Measurements from ENCODE around the gene SLC37A4. TPM values are rescaled to one million over a fixed set of nuclear protein-coding genes. Genes with fewer than 3 reads are reported as not detected.

SLC37A4 gene
- total and polyA plus RNA-seq, 2 of the 13 experiments (the other 11 are each of a cell fraction or from before 2014, with no cell fraction given): 43.0 to 56.1 TPM

GRCh38 chr11:119025978-119026766 lies 4.5 kb downstream of the SLC37A4 start (continued):
- TF ChIP-seq ZNF207 (IDR thresholded peaks at IDR 0.05; ENCODE audit: borderline replicate concordance) (no peak), AKAP8 (CRISPR knock-in tag; IDR thresholded peaks at IDR 0.05) (no peak), DNMT1 (CRISPR knock-in tag; IDR thresholded peaks at IDR 0.05) (no peak), ZMYM4 (CRISPR knock-in tag; IDR thresholded peaks at IDR 0.05) (peak; percentile 46), ZFX (CRISPR knock-in tag; IDR thresholded peaks at IDR 0.05; ENCODE audit: low read depth) (peak; percentile 66), ZNF878 (CRISPR knock-in tag; IDR thresholded peaks at IDR 0.05) (no peak), JUNB (CRISPR knock-in tag; IDR thresholded peaks at IDR 0.05; ENCODE audit: borderline replicate concordance) (no peak), ZNF577 (CRISPR knock-in tag; IDR thresholded peaks at IDR 0.05; ENCODE audit: borderline replicate concordance, low read depth) (no peak), ZNF619 (CRISPR knock-in tag; IDR thresholded peaks at IDR 0.05) (no peak), HBP1 (CRISPR knock-in tag; IDR thresholded peaks at IDR 0.05; ENCODE audit: low read depth) (no peak), ETV5 (CRISPR knock-in tag; IDR thresholded peaks at IDR 0.05; ENCODE audit: borderline replicate concordance) (no peak), GATAD2A (CRISPR knock-in tag; IDR thresholded peaks at IDR 0.05) (peak; percentile 47), SMAD1 (CRISPR knock-in tag; IDR thresholded peaks at IDR 0.05; ENCODE audit: borderline replicate concordance, low read depth) (no peak), ZNF552 (CRISPR knock-in tag; IDR thresholded peaks at IDR 0.05; ENCODE audit: borderline replicate concordance) (no peak), ZNF329 (CRISPR knock-in tag; IDR thresholded peaks at IDR 0.05; ENCODE audit: low read depth) (no peak), FOSL2 (CRISPR knock-in tag; IDR thresholded peaks at IDR 0.05) (no peak), HNRNPUL1 (IDR thresholded peaks at IDR 0.05; ENCODE audit: low read depth, low read length) (no peak)
- TF ChIP-seq, protein P1, sequence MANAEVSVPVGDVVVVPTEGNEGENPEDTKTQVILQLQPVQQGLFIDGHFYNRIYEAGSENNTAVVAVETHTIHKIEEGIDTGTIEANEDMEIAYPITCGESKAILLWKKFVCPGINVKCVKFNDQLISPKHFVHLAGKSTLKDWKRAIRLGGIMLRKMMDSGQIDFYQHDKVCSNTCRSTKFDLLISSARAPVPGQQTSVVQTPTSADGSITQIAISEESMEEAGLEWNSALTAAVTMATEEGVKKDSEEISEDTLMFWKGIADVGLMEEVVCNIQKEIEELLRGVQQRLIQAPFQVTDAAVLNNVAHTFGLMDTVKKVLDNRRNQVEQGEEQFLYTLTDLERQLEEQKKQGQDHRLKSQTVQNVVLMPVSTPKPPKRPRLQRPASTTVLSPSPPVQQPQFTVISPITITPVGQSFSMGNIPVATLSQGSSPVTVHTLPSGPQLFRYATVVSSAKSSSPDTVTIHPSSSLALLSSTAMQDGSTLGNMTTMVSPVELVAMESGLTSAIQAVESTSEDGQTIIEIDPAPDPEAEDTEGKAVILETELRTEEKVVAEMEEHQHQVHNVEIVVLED (CRISPR knock-in tag; IDR thresholded peaks at IDR 0.05; ENCODE audit: borderline replicate concordance): no peak
- TF ChIP-seq, protein P2, sequence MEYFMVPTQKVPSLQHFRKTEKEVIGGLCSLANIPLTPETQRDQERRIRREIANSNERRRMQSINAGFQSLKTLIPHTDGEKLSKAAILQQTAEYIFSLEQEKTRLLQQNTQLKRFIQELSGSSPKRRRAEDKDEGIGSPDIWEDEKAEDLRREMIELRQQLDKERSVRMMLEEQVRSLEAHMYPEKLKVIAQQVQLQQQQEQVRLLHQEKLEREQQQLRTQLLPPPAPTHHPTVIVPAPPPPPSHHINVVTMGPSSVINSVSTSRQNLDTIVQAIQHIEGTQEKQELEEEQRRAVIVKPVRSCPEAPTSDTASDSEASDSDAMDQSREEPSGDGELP (IDR thresholded peaks at IDR 0.05; ENCODE audit: borderline replicate concordance, low read depth): peak; percentile 43; the same call in 1 of the 2 replicates
- TF ChIP-seq, protein P3, sequence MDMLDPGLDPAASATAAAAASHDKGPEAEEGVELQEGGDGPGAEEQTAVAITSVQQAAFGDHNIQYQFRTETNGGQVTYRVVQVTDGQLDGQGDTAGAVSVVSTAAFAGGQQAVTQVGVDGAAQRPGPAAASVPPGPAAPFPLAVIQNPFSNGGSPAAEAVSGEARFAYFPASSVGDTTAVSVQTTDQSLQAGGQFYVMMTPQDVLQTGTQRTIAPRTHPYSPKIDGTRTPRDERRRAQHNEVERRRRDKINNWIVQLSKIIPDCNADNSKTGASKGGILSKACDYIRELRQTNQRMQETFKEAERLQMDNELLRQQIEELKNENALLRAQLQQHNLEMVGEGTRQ (IDR thresholded peaks at IDR 0.05; ENCODE audit: low read depth, low read length): 0 out of 2 replicates have a peak, but pooled peaks have one; percentile 9
- TF ChIP-seq, protein P3 (CRISPR knock-in tag; IDR thresholded peaks at IDR 0.05; ENCODE audit: borderline replicate concordance): no peak
- TF ChIP-seq, protein P4, sequence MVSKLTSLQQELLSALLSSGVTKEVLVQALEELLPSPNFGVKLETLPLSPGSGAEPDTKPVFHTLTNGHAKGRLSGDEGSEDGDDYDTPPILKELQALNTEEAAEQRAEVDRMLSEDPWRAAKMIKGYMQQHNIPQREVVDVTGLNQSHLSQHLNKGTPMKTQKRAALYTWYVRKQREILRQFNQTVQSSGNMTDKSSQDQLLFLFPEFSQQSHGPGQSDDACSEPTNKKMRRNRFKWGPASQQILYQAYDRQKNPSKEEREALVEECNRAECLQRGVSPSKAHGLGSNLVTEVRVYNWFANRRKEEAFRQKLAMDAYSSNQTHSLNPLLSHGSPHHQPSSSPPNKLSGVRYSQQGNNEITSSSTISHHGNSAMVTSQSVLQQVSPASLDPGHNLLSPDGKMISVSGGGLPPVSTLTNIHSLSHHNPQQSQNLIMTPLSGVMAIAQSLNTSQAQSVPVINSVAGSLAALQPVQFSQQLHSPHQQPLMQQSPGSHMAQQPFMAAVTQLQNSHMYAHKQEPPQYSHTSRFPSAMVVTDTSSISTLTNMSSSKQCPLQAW (CRISPR knock-in tag; IDR thresholded peaks at IDR 0.05): no peak

All from HepG2 (cell line).